IPS-15b (cell line): ENCODE results near the gene NR3C2.

Experiments used
- H3K27me3 ChIP-seq: one replicate; pipeline ENCODE4 v1.6.1; 2013; ENCODE audit warnings: low read length; ENCODE audit not compliant: control insufficient read depth, insufficient read depth
- H3K36me3 ChIP-seq: one replicate; pipeline ENCODE4 v1.6.1; 2013; ENCODE audit warnings: low read length; ENCODE audit not compliant: control insufficient read depth, insufficient read depth
- H3K4me1 ChIP-seq: one replicate; pipeline ENCODE4 v1.6.1; 2013; ENCODE audit warnings: mild to moderate bottlenecking, low read length; ENCODE audit not compliant: control insufficient read depth, insufficient read depth
- H3K4me3 ChIP-seq: one replicate; pipeline ENCODE4 v1.5.1; 2013; ENCODE audit warnings: low read depth, low read length
- H3K9ac ChIP-seq: one replicate; pipeline ENCODE4 v1.6.1; 2013; ENCODE audit warnings: low read depth, mild to moderate bottlenecking, low read length
- H3K9me3 ChIP-seq: one replicate; pipeline ENCODE4 v1.6.1; 2013; ENCODE audit warnings: mild to moderate bottlenecking, low read length; ENCODE audit not compliant: control insufficient read depth, insufficient read depth

NR3C2 gene

DNA sequence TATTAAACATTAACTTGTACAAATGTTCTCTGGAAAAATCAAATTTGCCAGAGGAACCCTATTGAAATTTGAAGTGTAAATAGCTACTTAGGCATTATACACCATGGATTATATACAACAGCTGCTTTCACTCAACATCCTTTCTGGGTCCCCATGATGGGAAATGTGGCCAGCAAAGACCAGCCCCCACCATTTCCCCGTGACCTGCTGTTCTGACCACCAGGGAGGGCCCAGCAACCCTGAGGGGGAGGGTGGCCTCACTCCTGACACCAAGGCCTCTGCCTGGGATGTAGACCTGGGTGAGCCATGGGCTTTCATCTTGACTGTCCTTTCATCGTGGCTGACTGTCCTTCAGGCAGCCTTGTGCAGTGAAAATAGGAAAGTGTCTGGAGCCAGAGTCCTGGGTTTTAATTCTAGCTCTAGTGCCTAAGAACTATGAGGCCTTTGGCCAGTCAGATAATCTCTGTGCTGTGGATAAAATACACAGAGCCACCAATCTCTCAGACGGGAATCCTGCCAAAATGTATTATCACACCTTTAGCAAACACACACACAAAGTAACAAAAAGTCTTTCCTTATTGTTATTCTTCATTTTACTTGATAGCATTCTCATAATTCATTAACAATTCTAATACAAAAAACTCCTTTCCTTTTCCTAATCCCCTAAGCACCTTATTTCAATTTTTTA is 45.1 kb downstream of the NR3C2 start:
- no peaks in the 10 kb centered on the region for H3K4me1 ChIP-seq
- H3K9me3 ChIP-seq = no peaks in the 10 kb centered on the region
- no peak overlapping the region for H3K4me3 ChIP-seq
- no peak overlapping the region for H3K9ac ChIP-seq
- H3K27me3 ChIP-seq = no peaks in the 10 kb centered on the region
- H3K36me3 ChIP-seq = no peaks in the 10 kb centered on the region

DNA sequence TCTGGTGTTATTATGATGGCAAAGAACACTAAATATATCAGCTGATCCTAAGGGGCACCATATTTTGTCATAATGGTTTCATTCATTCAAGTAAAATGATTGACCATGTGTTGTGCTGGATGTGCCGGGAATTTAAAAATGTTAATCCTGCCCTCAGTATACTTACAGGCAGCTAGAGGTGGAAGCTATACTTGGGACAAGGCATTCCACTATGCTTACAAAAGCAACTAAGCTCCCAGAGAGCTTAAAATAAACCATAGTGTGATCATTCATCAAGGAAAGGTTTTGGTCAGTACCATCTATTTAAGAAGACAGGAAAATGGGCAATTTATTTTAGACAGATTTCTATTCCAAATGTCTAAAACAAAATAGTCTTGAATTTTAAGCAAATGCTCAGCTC is 46.4 kb downstream of the NR3C2 start:
- H3K9me3 ChIP-seq = no peaks in the 10 kb centered on the region
- no peaks in the 10 kb centered on the region for H3K4me1 ChIP-seq
- no peak overlapping the region for H3K4me3 ChIP-seq
- no peaks in the 10 kb centered on the region for H3K27me3 ChIP-seq
- no peaks in the 10 kb centered on the region for H3K36me3 ChIP-seq
- no peak overlapping the region for H3K9ac ChIP-seq

DNA sequence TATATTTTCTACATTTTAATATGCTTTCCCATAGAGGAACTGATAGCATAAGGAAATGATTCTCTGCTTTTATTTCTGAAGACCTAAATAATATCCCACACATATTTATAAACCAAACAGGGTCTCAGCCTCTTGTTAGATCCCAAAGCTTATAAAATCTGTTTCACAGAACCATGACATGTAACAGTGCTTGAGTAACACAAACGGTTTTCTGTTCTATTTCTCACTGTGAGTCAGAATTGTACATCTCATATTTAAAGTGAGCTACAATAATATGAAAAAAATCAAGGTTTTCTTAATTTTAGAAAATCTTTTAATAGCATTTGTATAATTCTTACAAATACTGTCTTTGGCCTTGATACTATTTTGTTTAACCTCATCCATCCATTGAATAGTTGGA is 51.2 kb downstream of the NR3C2 start:
- Histone ChIP-seq H3K9ac (no peak overlapping the region), H3K4me3 (no peak overlapping the region), H3K27me3 (no peaks in the 10 kb centered on the region), H3K4me1 (no peaks in the 10 kb centered on the region), H3K36me3 (no peaks in the 10 kb centered on the region), H3K9me3 (no peaks in the 10 kb centered on the region)

DNA sequence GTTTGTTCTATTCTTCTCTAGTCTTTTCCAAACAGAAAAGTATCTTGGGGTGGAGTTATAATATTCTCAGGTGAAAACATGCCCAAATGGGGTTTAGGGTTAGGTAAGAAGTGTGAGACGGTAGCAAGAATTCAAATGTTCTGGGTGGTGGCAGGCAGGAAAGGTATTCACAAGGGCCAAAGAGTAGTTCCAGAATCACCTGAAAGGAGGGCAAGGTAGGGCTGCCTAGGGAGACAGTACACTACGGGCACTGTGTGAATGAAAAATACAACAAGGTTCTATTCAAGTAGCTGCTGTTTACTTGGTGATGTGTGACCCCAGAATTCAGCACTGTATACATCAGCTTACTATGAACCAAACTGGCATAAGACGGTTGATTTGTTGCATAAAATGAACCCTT is 51.9 kb downstream of the NR3C2 start:
- no peak overlapping the region for H3K4me3 ChIP-seq
- no peaks in the 10 kb centered on the region for H3K36me3 ChIP-seq
- H3K9ac ChIP-seq = no peak overlapping the region
- no peaks in the 10 kb centered on the region for H3K4me1 ChIP-seq
- no peaks in the 10 kb centered on the region for H3K9me3 ChIP-seq
- no peaks in the 10 kb centered on the region for H3K27me3 ChIP-seq

GRCh38 chr4:148380291-148380690 is 61.9 kb downstream of the NR3C2 start:
- Histone ChIP-seq H3K36me3 (no peaks in the 10 kb centered on the region), H3K9me3 (no peaks in the 10 kb centered on the region), H3K4me3 (no peak overlapping the region), H3K27me3 (no peaks in the 10 kb centered on the region), H3K4me1 (no peaks in the 10 kb centered on the region), H3K9ac (no peak overlapping the region)

DNA sequence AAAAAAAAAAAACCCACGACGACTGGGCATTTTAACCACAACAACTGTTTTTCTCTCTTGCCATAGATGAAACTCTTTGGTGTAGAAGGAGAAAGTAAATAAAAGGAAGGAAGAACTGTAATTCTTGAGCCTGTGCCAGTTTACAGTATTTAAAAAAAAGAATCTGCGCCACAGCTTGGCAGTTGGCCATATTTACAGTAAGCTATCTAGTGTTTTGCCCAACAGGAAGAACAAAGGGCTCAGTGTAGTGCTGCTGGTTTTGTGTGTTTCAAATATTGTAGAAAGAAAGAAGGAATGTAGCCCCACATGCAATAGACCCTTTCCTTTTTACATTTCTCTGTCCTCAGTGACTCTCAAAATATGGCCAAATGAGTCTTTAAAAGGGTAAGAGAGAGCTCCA is 66.1 kb downstream of the NR3C2 start:
- Histone ChIP-seq H3K36me3 (no peaks in the 10 kb centered on the region), H3K4me3 (no peak overlapping the region), H3K4me1 (no peaks in the 10 kb centered on the region), H3K9me3 (no peaks in the 10 kb centered on the region), H3K27me3 (no peaks in the 10 kb centered on the region), H3K9ac (no peak overlapping the region)

GRCh38 chr4:148375584-148375983 is 66.6 kb downstream of the NR3C2 start:
- Histone ChIP-seq H3K4me3 (no peak overlapping the region), H3K9ac (no peak overlapping the region), H3K36me3 (no peaks in the 10 kb centered on the region), H3K4me1 (no peaks in the 10 kb centered on the region), H3K27me3 (no peaks in the 10 kb centered on the region), H3K9me3 (no peaks in the 10 kb centered on the region)

DNA sequence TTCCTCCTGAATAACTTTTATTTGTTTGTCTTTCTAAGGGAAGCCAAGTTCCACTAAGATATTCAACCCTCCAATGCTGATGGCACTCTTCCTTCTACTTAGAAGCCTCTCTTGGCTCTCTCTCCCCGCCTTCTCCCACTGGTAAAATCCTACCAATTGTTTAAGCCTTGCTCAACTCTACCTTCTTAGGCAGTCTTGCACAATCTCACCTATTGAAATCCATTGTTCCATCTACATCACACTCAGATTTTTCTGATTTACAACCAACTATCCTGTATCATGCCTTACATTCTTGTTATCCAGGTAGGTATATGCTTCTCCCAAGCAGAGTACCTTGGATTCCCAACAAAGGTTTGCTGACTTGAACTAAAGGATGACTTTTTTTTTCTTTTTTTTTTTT is 69.1 kb downstream of the NR3C2 start:
- no peak overlapping the region for H3K4me3 ChIP-seq
- H3K4me1 ChIP-seq = no peaks in the 10 kb centered on the region
- no peaks in the 10 kb centered on the region for H3K36me3 ChIP-seq
- H3K9me3 ChIP-seq = no peaks in the 10 kb centered on the region
- H3K27me3 ChIP-seq = no peaks in the 10 kb centered on the region
- H3K9ac ChIP-seq = no peak overlapping the region

- Histone ChIP-seq H3K4me3 (no peak overlapping the region), H3K4me1 (no peaks in the 10 kb centered on the region)
Measured at GRCh38 chr4:148369919-148370318, 72.3 kb downstream of the NR3C2 start.

GRCh38 chr4:148367756-148368155 is 74.5 kb downstream of the NR3C2 start:
- Histone ChIP-seq H3K9ac (no peak overlapping the region), H3K36me3 (no peaks in the 10 kb centered on the region), H3K4me3 (no peak overlapping the region), H3K4me1 (no peaks in the 10 kb centered on the region), H3K9me3 (no peaks in the 10 kb centered on the region), H3K27me3 (no peaks in the 10 kb centered on the region)

More at GRCh38 chr4:148369919-148370318, 72.3 kb downstream of the NR3C2 start:
- Histone ChIP-seq H3K36me3 (no peaks in the 10 kb centered on the region), H3K9ac (no peak overlapping the region), H3K9me3 (no peaks in the 10 kb centered on the region), H3K27me3 (no peaks in the 10 kb centered on the region)

GRCh38 chr4:148366251-148366650 is 76.0 kb downstream of the NR3C2 start:
- no peaks in the 10 kb centered on the region for H3K27me3 ChIP-seq
- no peaks in the 10 kb centered on the region for H3K9me3 ChIP-seq
- H3K4me3 ChIP-seq = no peak overlapping the region
- no peaks in the 10 kb centered on the region for H3K36me3 ChIP-seq
- H3K9ac ChIP-seq = no peak overlapping the region
- no peaks in the 10 kb centered on the region for H3K4me1 ChIP-seq

DNA sequence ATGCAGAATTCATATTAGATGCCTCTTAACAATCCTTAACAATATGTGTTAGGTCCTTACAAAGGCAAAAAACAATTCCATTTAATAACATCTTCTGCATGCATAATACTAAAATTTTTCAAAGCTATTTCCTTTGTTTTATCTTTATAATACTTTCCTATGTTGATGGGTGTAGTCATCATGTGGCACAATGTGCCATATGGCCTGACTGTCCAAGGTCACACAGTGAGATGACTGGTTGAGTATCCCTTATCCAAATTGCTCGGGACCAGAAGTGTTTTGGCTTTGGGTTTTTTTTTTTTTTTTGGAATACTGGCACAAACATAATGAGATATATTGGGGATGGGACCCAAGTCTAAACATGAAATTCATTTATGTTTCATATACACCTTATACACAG is 77.7 kb downstream of the NR3C2 start:
- Histone ChIP-seq H3K4me1 (no peaks in the 10 kb centered on the region), H3K36me3 (no peaks in the 10 kb centered on the region), H3K9me3 (no peaks in the 10 kb centered on the region), H3K27me3 (no peaks in the 10 kb centered on the region), H3K9ac (no peak overlapping the region), H3K4me3 (no peak overlapping the region)
